Thoracic aorta (tissue), 2 donors: ENCODE data around the gene PLAU. TPM values are rescaled to one million over a fixed set of nuclear protein-coding genes. Genes with fewer than 3 reads are reported as not detected.

Experiments
- ATAC-seq: fragments of 150-250 bp; one replicate; pipeline ENCODE4 v1.8.0; 2017; ENCODE audit warnings: low read depth; ENCODE audit not compliant: insufficient number of reproducible peaks, low FRiP score
- DNase-seq: peaks from one replicate; pipeline ENCODE4 v3.0.0-alpha.2; 2020; ENCODE audit warnings: low spot score
- H3K27ac ChIP-seq, 2 donors: fragments of 200-600 bp; sonication (generic); 1 replicate in 1 of 2; 2 replicates in 1 of 2; pipeline ENCODE4 v1.5.1; 2016; ENCODE audit warnings: mild to moderate bottlenecking in 2 of 2, moderate library complexity in 2 of 2
- H3K27me3 ChIP-seq: fragments of 200-600 bp; sonication (generic); replicated peaks from 2 replicates; pipeline ENCODE4 v1.6.0; 2016; ENCODE audit warnings: mild to moderate bottlenecking; ENCODE audit not compliant: insufficient read depth
- H3K36me3 ChIP-seq: fragments of 200-600 bp; sonication (generic); one replicate; pipeline ENCODE4 v1.5.1; 2016
- H3K4me1 ChIP-seq, 2 donors: fragments of 200-600 bp; sonication (generic); 1 replicate in 1 of 2; 2 replicates in 1 of 2; pipeline versions ENCODE4 v1.5.1 to v1.6.0; 2016; ENCODE audit warnings: low read depth in 2 of 2, mild to moderate bottlenecking in 1 of 2; ENCODE audit not compliant: control insufficient read depth in 1 of 2
- H3K4me3 ChIP-seq: fragments of 200-600 bp; sonication (generic); 2 replicates; pipeline ENCODE4 v1.5.1; 2016; ENCODE audit warnings: mild to moderate bottlenecking
- H3K9me3 ChIP-seq: fragments of 200-600 bp; sonication (generic); 2 replicates; pipeline ENCODE4 v1.5.1; 2016
- total RNA-seq, 2 donors: library from RNA; depleted of rRNA; stranded (reverse); fragments of >200 nt; gene quantifications; one replicate each; pipeline versions ENCODE4 v1.1.0 to v1.2.3, GENCODE V29; 2016
- TF ChIP-seq, protein P1 (sequence below): fragments of 200-600 bp; sonication (generic); IDR thresholded peaks from one replicate; pipeline ENCODE4 v1.5.1; 2019; ENCODE audit warnings: antibody characterized with exemption

Gene PLAU
- total RNA-seq, 2 donors from 2014 or later, result 8.1 to 100 TPM

DNA sequence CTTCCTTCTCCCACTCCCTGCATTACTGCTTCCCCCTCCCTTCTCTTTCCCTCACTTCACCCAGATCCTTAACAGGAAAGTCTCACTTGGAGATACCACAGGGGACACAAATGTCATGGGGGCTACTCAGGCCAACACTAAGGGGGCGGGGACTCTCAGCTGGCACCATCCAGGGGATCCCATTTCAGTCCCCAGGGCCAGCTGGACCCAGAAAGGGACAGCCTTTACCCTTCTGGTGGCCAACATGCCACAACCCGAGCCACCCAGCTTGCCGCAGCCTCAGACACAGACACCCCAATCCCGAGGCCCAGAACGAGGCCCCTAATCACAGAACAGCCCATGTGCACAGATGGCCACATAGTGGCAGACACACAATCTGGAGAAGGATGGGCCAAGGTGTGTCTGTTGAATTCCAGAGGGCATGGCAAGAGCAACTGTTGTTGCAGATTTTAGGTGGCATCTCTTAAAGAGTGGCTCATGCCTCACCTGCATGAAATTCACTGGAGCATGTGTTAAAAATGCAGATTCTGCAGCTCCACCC lies 42.2 kb upstream of the PLAU start:
- no peak overlapping the region for H3K4me3 ChIP-seq
- H3K36me3 ChIP-seq, result peaks cover 23% of the 10 kb centered on the region
- no peaks in the 10 kb centered on the region for H3K9me3 ChIP-seq
- ATAC-seq, result no peak
- H3K4me1 ChIP-seq, result peaks cover 62 to 97% of the 10 kb centered on the region in 2 donors
- no peaks in the 10 kb centered on the region for H3K27me3 ChIP-seq
- H3K27ac ChIP-seq, result peak overlapping the region; percentile 83 to 90
- TF ChIP-seq, protein P1, sequence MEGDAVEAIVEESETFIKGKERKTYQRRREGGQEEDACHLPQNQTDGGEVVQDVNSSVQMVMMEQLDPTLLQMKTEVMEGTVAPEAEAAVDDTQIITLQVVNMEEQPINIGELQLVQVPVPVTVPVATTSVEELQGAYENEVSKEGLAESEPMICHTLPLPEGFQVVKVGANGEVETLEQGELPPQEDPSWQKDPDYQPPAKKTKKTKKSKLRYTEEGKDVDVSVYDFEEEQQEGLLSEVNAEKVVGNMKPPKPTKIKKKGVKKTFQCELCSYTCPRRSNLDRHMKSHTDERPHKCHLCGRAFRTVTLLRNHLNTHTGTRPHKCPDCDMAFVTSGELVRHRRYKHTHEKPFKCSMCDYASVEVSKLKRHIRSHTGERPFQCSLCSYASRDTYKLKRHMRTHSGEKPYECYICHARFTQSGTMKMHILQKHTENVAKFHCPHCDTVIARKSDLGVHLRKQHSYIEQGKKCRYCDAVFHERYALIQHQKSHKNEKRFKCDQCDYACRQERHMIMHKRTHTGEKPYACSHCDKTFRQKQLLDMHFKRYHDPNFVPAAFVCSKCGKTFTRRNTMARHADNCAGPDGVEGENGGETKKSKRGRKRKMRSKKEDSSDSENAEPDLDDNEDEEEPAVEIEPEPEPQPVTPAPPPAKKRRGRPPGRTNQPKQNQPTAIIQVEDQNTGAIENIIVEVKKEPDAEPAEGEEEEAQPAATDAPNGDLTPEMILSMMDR, result no peak
- DNase-seq, result no peak

DNA sequence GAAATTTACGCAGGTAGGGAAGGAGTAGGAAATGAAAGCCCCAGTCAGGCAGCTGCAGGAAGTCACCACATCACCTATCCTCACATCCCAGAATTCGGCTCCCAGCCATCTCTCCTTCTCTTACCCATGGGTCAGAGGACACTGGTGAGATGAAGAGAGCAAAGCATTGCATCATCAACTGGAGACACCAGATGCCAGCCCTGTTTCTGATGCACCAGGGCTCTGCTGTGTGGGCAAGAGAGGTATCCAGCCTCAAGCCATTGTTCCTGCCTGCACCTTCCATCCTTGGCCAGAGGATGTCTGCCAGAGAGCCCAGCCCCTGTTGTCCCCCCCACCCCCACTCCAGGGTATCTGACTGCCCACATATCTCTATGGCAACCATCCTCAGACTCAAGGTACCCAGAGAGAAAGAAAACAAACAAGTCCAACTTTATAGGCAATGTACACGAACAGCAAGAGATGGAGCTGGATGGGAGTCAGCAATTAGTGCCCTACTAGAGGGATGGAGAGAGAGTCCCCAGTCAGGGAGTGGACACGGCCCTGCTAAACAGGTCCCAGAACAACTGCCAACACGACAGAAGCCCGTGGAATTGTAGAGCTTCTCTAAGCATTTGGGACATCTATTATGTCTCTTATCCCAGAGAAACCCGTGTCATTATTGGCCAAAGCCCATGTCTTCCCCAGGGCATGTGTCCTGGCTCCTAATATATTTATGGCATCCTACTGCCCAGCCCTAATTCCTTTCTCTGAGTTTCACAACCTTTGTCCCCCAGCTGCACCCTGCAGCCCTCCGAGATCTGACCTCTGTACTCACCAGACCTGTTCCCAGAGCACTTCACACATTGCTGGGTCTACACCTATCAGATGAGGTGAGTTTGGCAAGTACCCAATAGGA lies 39.4 kb upstream of the PLAU start:
- ATAC-seq, result no peak
- peak overlapping the region; percentile 90 for H3K4me3 ChIP-seq
- H3K27ac ChIP-seq, result peak overlapping the region; percentile 73 to 90
- no peak for DNase-seq
- peaks cover 20% of the 10 kb centered on the region for H3K36me3 ChIP-seq
- peaks cover 50 to 88% of the 10 kb centered on the region in 2 donors for H3K4me1 ChIP-seq
- TF ChIP-seq, protein P1, result no peak
- H3K9me3 ChIP-seq, result no peaks in the 10 kb centered on the region
- H3K27me3 ChIP-seq, result no peaks in the 10 kb centered on the region

DNA sequence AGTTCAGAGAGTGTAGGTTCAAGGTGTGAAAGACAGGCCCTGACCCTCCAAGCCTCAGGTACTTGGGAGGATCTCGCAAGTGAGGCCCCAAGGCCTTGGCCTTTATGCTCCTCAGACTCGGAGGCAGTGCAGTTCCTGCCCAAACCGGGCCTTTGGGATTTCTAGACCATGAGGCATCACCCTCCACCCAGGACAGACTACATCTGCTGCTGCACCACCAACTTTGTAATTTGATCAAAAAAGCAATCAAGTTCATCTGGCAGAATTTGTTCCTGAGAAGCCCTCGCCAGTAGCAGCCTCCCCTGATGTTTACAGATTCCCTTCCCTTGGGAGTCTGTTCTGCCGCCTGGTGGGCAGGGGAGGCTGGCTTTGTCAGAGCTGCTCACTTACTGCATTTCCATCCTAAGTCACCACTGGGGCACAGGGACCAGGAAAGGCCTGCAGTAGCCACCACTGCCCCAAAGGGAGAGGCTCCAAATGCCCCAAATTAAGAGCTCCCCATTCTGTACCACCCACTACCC lies 38.7 kb upstream of the PLAU start:
- peak overlapping the region; percentile 73 to 90 for H3K27ac ChIP-seq
- H3K9me3 ChIP-seq, result no peaks in the 10 kb centered on the region
- peaks cover 20% of the 10 kb centered on the region for H3K36me3 ChIP-seq
- H3K4me1 ChIP-seq, result peaks cover 43 to 88% of the 10 kb centered on the region in 2 donors
- peak overlapping the region; percentile 90 for H3K4me3 ChIP-seq
- no peaks in the 10 kb centered on the region for H3K27me3 ChIP-seq
- ATAC-seq (no peak), DNase-seq (no peak)
- TF ChIP-seq, protein P1, result peak; percentile 33

DNA sequence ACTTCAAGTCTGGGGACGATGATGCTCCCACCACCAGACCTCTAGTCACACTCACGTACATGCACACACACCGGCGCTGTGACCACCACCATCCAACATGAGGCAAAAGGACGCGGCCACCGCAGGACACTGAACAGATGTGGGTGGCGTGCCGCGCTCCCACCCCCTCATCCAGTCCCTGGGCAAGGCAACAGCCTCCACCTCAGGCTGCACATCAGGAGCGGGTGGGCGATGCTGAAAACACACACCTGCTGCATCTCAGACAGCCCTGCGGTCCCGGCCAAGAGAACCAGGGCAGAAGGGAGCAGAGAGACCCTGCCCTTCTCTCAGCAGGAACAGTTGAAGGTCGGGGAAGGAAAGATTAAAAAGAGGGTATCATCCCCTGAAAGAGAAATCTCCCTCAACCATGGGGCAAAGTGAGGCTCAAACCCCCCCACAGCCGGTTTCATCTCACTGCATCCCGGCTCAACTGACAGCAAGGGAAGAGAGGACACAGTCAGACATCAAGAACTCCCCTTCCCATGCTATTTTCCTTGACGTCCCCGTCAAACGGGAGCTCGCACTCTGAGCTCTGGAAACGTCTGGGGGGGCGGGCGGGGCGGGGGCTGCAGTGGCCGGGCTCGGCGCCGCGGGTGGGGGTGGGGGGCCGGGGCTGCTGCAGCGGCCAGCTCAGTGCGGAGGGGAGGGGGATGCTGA lies 37.6 kb upstream of the PLAU start:
- Histone ChIP-seq H3K4me1 (peaks cover 34 to 88% of the 10 kb centered on the region in 2 donors), H3K27me3 (no peaks in the 10 kb centered on the region), H3K4me3 (peak overlapping the region; percentile 90), H3K36me3 (peaks cover 20% of the 10 kb centered on the region), H3K9me3 (no peaks in the 10 kb centered on the region), H3K27ac (peak overlapping the region; percentile 73 to 90)
- DNase-seq, result no peak
- no peak for ATAC-seq
- TF ChIP-seq, protein P1, result no peak

DNA sequence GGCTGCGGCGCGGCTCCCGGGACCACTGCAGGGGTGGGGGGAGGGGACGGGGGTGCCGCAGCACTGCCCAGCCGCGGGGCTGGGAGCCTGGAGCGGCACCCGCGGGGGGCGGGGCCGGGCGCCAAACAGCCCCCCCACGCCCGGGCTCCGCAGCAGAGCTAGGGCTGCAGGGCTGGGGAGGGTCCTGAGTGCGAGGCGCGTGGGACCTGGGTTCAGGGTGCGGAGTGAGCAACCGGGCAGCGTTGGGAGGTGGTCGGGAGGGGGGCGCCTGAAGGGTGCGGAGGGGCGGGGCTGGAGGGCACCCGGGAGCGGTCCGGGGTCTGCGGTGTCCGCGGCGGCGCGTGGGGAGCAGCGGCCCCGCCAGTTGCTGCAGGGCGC lies 37.1 kb upstream of the PLAU start:
- Histone ChIP-seq H3K4me1 (peaks cover 28 to 84% of the 10 kb centered on the region in 2 donors), H3K27me3 (no peaks in the 10 kb centered on the region), H3K4me3 (peak overlapping the region; percentile 90), H3K27ac (peak overlapping the region in 1 of 2 donors; percentile 32), H3K36me3 (peaks cover 20% of the 10 kb centered on the region), H3K9me3 (no peaks in the 10 kb centered on the region)
- ATAC-seq (no peak), DNase-seq (no peak)
- TF ChIP-seq, protein P1, result no peak
